Right hindlimb (tissue), 1 donor: ENCODE data around the gene CBARP.

Experiments
- DNase-seq: peaks from one replicate; pipeline ENCODE4 v3.0.0-alpha.2; 2018

The CBARP gene

GRCh38 chr19:1262623-1263123, 24.9 kb upstream of the CBARP start:
- no peak for DNase-seq

- peak; percentile 78 for DNase-seq
Observed at GRCh38 chr19:1261798-1262622, 24.2 kb upstream of the CBARP start.

- DNase-seq: no peak
Observed at GRCh38 chr19:1261538-1261797, 23.7 kb upstream of the CBARP start.

- peak; percentile 98 for DNase-seq
Observed at GRCh38 chr19:1260749-1261537, 23.1 kb upstream of the CBARP start.

- no peak for DNase-seq
Observed at GRCh38 chr19:1259876-1260748, 22.3 kb upstream of the CBARP start.

- DNase-seq: peak; percentile 75
Observed at GRCh38 chr19:1259206-1259875, 21.5 kb upstream of the CBARP start.

- DNase-seq: no peak
Observed at GRCh38 chr19:1258707-1259205, 21.0 kb upstream of the CBARP start.

- no peak for DNase-seq
Observed at GRCh38 chr19:1258163-1258492, 20.3 kb upstream of the CBARP start.

- no peak for DNase-seq
Observed at GRCh38 chr19:1257475-1258162, 19.8 kb upstream of the CBARP start.

GRCh38 chr19:1256646-1257474, 19.1 kb upstream of the CBARP start:
- DNase-seq: no peak

- DNase-seq: peak; percentile 43
Observed at GRCh38 chr19:1255186-1256161, 17.7 kb upstream of the CBARP start.

- DNase-seq: no peak
Observed at GRCh38 chr19:1254530-1255185, 16.9 kb upstream of the CBARP start.

- DNase-seq: no peak
Observed at GRCh38 chr19:1254081-1254527, 16.3 kb upstream of the CBARP start.

GRCh38 chr19:1253514-1254080, 15.8 kb upstream of the CBARP start:
- no peak for DNase-seq

- DNase-seq: peak; percentile 87
Observed at GRCh38 chr19:1252821-1253513, 15.2 kb upstream of the CBARP start.

GRCh38 chr19:1252221-1252820, 14.5 kb upstream of the CBARP start:
- DNase-seq: no peak
